Erythroblast (primary cell): ENCODE measurements around the gene KITLG.

Experiments used
- GATA1 ChIP-seq: IDR thresholded peaks from 2 replicates; pipeline ENCODE4 v1.6.1; 2011; ENCODE audit warnings: low read depth, mild to moderate bottlenecking, control low read depth, low read length, moderate library complexity
- POLR2A ChIP-seq: IDR thresholded peaks from 2 replicates; pipeline ENCODE4 v1.6.1; 2011; ENCODE audit warnings: mild to moderate bottlenecking, low read length

DNA sequence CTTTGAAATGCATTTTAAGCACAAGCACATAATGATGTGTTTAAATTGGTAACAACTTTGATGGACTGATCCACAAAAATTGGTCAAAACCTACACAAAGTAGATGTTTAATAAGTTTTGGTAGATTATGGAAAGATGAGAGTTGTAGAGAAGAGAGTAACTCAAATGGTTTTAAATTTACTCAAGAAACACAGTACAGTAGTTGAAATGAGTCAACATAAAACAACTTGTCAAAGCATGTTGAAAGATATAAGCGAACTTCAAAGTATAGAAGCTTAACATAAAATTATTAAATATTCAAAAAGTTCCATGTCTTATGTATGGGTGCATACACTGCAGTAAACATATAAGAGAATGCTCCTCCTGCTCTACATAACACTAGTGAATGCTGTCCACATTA is 49.4 kb downstream of the KITLG start:
- TF ChIP-seq POLR2A (no peak), GATA1 (no peak)
